Vagina (tissue), 2 donors: ENCODE data around the gene NRGN.

ENCODE experiments used
- CTCF ChIP-seq, 3 experiments: fragments of 450-650 bp in 2 of 3; fragments of 200-600 bp in 1 of 3; sonication (generic) in 1 of 3; IDR thresholded peaks; one replicate each; pipeline ENCODE4 v1.5.1; 2017 to 2019; ENCODE audit warnings: antibody characterized with exemption in 3 of 3, mild to moderate bottlenecking in 2 of 3, moderate library complexity in 2 of 3
- POLR2A ChIP-seq, 2 donors: fragments of 450-650 bp; IDR thresholded peaks; one replicate each; pipeline ENCODE4 v1.6.1; 2017; ENCODE audit warnings: antibody characterized with exemption in 2 of 2, mild to moderate bottlenecking in 2 of 2, moderate library complexity in 2 of 2

GRCh38 chr11:124762624-124763155 lies 22.9 kb downstream of the NRGN start:
- TF ChIP-seq CTCF (IDR thresholded peaks at IDR 0.05) (no peak), POLR2A (IDR thresholded peaks at IDR 0.05) (no peak)
